ENCODE data around the gene PIK3C2G.
A peak's percentile ranks its signal among the peaks of the same experiment; 100 is the strongest.

Gene PIK3C2G

GRCh38 chr12:18416412-18416811 lies 155.1 kb downstream of the PIK3C2G start:
- DNase-seq = no peak

- no peak for DNase-seq
Observed at GRCh38 chr12:18419311-18419710, 158.0 kb downstream of the PIK3C2G start.

GRCh38 chr12:18421867-18422266 lies 160.5 kb downstream of the PIK3C2G start:
- no peak for DNase-seq

- no peak for DNase-seq
Observed at GRCh38 chr12:18422871-18423270, 161.6 kb downstream of the PIK3C2G start.

GRCh38 chr12:18424857-18425256 lies 163.5 kb downstream of the PIK3C2G start:
- no peak for DNase-seq

GRCh38 chr12:18427520-18427919 lies 166.2 kb downstream of the PIK3C2G start:
- DNase-seq = no peak

GRCh38 chr12:18428416-18428815 lies 167.1 kb downstream of the PIK3C2G start:
- no peak for DNase-seq

GRCh38 chr12:18429366-18429765 lies 168.0 kb downstream of the PIK3C2G start:
- DNase-seq = no peak

- DNase-seq = peak; percentile 17
Observed at GRCh38 chr12:18430425-18431048, 169.2 kb downstream of the PIK3C2G start.

- DNase-seq = no peak
Observed at GRCh38 chr12:18431771-18432170, 170.5 kb downstream of the PIK3C2G start.

- no peak for DNase-seq
Observed at GRCh38 chr12:18432206-18432605, 170.9 kb downstream of the PIK3C2G start.

- DNase-seq = no peak
Observed at GRCh38 chr12:18436170-18436569, 174.9 kb downstream of the PIK3C2G start.

- DNase-seq = no peak
Observed at GRCh38 chr12:18439541-18439940, 178.2 kb downstream of the PIK3C2G start.

GRCh38 chr12:18443768-18444437 lies 182.6 kb downstream of the PIK3C2G start:
- no peak for DNase-seq

- DNase-seq = no peak
Observed at GRCh38 chr12:18446061-18446644, 184.8 kb downstream of the PIK3C2G start.

- no peak for DNase-seq
Observed at GRCh38 chr12:18454330-18454729, 193.0 kb downstream of the PIK3C2G start.

GRCh38 chr12:18456344-18456743 lies 195.0 kb downstream of the PIK3C2G start:
- DNase-seq = no peak

- no peak for DNase-seq
Observed at GRCh38 chr12:18457362-18457761, 196.0 kb downstream of the PIK3C2G start.

GRCh38 chr12:18461758-18462157 lies 200.4 kb downstream of the PIK3C2G start:
- no peak for DNase-seq

- peak; percentile 11 for DNase-seq
Observed at GRCh38 chr12:18462442-18462841, 201.1 kb downstream of the PIK3C2G start.

- DNase-seq = no peak
Observed at GRCh38 chr12:18467620-18468245, 206.4 kb downstream of the PIK3C2G start.

GRCh38 chr12:18468246-18469075 lies 207.1 kb downstream of the PIK3C2G start:
- DNase-seq = no peak

GRCh38 chr12:18470251-18470650 lies 208.9 kb downstream of the PIK3C2G start:
- no peak for DNase-seq
